Keratinocyte (primary cell): ENCODE data around the gene ARHGEF37. TPM values are rescaled to one million over a fixed set of nuclear protein-coding genes. Genes with fewer than 3 reads are reported as not detected.

Experiments
- DNase-seq: peaks from one replicate; pipeline ENCODE4 v3.0.0-alpha.2; 2011; ENCODE audit warnings: low read depth, missing footprints, low spot score
- FAIRE-seq: peaks from 2 replicates; lab custom pipeline; 2011; peaks lifted over from hg19 to GRCh38; lab: Jason Lieb, UNC
- H2AFZ ChIP-seq: 2 replicates; pipeline ENCODE4 v1.6.0; 2012; ENCODE audit warnings: low read length, control low read depth, inconsistent platforms; ENCODE audit not compliant: control insufficient read depth
- H3K27ac ChIP-seq: 2 replicates; pipeline ENCODE4 v1.5.1; 2011; ENCODE audit warnings: low read length; ENCODE audit not compliant: control insufficient read depth, insufficient read depth
- H3K27me3 ChIP-seq: 3 replicates; pipeline ENCODE4 v1.6.0; 2011; ENCODE audit warnings: low read length; ENCODE audit not compliant: control insufficient read depth, insufficient read depth; ENCODE audit errors: extremely low read depth
- H3K36me3 ChIP-seq, 2 experiments: 2 replicates in 1 of 2; 3 replicates in 1 of 2; pipeline ENCODE4 v1.5.1; 2011; ENCODE audit warnings: low read length in 2 of 2, mild to moderate bottlenecking in 1 of 2; ENCODE audit not compliant: control insufficient read depth in 2 of 2, insufficient read depth in 2 of 2; ENCODE audit errors: extremely low read depth in 1 of 2
- H3K4me1 ChIP-seq: 3 replicates; pipeline ENCODE4 v1.5.1; 2011; ENCODE audit warnings: low read length; ENCODE audit not compliant: control insufficient read depth, insufficient read depth; ENCODE audit errors: extremely low read depth
- H3K4me2 ChIP-seq: 3 replicates; pipeline ENCODE4 v1.6.0; 2011; ENCODE audit warnings: low read depth, low read length; ENCODE audit not compliant: control insufficient read depth, insufficient read depth; ENCODE audit errors: extremely low read depth
- H3K4me3 ChIP-seq, 3 experiments: fragments of 200-600 bp in 1 of 3; sonication (generic) in 1 of 3; 2 replicates in 2 of 3; 3 replicates in 1 of 3; pipeline ENCODE4 v1.5.1; 2011 to 2016; ENCODE audit warnings: low read length in 3 of 3, mild to moderate bottlenecking in 3 of 3, control low read depth in 2 of 3, inconsistent platforms in 1 of 3, low read depth in 1 of 3, mixed read lengths in 1 of 3, mixed run types in 1 of 3, moderate library complexity in 1 of 3; ENCODE audit not compliant: control insufficient read depth in 2 of 3, insufficient read depth in 2 of 3; ENCODE audit errors: extremely low read depth in 1 of 3
- H3K79me2 ChIP-seq: 2 replicates; pipeline ENCODE4 v1.6.0; 2012; ENCODE audit warnings: low read length; ENCODE audit not compliant: control insufficient read depth, insufficient read depth
- H3K9ac ChIP-seq: 3 replicates; pipeline ENCODE4 v1.6.0; 2011; ENCODE audit warnings: low read length; ENCODE audit not compliant: control insufficient read depth, insufficient read depth; ENCODE audit errors: extremely low read depth
- H3K9me1 ChIP-seq: 3 replicates; pipeline ENCODE4 v1.6.0; 2011; ENCODE audit warnings: low read length; ENCODE audit not compliant: control insufficient read depth, insufficient read depth; ENCODE audit errors: extremely low read depth
- H3K9me3 ChIP-seq: 2 replicates; pipeline ENCODE4 v1.5.1; 2012; ENCODE audit warnings: low read depth, low read length; ENCODE audit not compliant: control insufficient read depth
- H4K20me1 ChIP-seq: 3 replicates; pipeline ENCODE4 v1.6.0; 2011; ENCODE audit warnings: low read length; ENCODE audit not compliant: control insufficient read depth, insufficient read depth; ENCODE audit errors: extremely low read depth
- EZH2 ChIP-seq: IDR thresholded peaks from one replicate; pipeline ENCODE4 v1.6.1; 2012; ENCODE audit warnings: inconsistent platforms, mild to moderate bottlenecking, low read length, moderate library complexity
- dilution Hi-C: fragments of 300-500 bp; cut with MboI; formaldehyde crosslinking; loops from one replicate; pipeline ENCODE4 v1.7.0; 2020; ENCODE audit warnings: low sequenced_read_pairs; ENCODE audit not compliant: extremely low pct_ligation_motif_present
- polyA plus RNA-seq, 5 experiments: library from polyadenylated mRNA; depleted of rRNA in 3 of 5; stranded (reverse) in 3 of 5; stranded (forward) in 1 of 5; unstranded in 1 of 5; fragments of >200 nt; gene quantifications; 1 replicate in 1 of 5; 2 replicates in 3 of 5; 3 replicates in 1 of 5; pipeline versions ENCODE4 v1.2.1 to v1.2.3, GENCODE V29; 2011 to 2012; ENCODE audit warnings: missing spikeins in 2 of 5, low read depth in 1 of 5, low replicate concordance in 1 of 5
- TF ChIP-seq, protein P1 (sequence below), 3 experiments: IDR thresholded peaks in 1 of 3; conservative IDR thresholded peaks in 1 of 3; optimal IDR thresholded peaks in 1 of 3; 2 replicates in 2 of 3; 3 replicates in 1 of 3; pipeline versions ENCODE3 to v1.5.1; 2011; ENCODE audit warnings: low read length in 3 of 3, mild to moderate bottlenecking in 3 of 3, moderate library complexity in 2 of 3, control low read depth in 1 of 3, inconsistent platforms in 1 of 3; ENCODE audit not compliant: insufficient read depth in 2 of 3; ENCODE audit errors: extremely low read depth in 1 of 3

The ARHGEF37 gene
- polyA plus RNA-seq, 1 donor (not counting 4 experiments of a cell fraction or from before 2014, with no cell fraction given) = 8.7 TPM

GRCh38 chr5:149621415-149622098, 40.3 kb downstream of the ARHGEF37 start:
- TF ChIP-seq, protein P1, sequence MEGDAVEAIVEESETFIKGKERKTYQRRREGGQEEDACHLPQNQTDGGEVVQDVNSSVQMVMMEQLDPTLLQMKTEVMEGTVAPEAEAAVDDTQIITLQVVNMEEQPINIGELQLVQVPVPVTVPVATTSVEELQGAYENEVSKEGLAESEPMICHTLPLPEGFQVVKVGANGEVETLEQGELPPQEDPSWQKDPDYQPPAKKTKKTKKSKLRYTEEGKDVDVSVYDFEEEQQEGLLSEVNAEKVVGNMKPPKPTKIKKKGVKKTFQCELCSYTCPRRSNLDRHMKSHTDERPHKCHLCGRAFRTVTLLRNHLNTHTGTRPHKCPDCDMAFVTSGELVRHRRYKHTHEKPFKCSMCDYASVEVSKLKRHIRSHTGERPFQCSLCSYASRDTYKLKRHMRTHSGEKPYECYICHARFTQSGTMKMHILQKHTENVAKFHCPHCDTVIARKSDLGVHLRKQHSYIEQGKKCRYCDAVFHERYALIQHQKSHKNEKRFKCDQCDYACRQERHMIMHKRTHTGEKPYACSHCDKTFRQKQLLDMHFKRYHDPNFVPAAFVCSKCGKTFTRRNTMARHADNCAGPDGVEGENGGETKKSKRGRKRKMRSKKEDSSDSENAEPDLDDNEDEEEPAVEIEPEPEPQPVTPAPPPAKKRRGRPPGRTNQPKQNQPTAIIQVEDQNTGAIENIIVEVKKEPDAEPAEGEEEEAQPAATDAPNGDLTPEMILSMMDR (optimal IDR thresholded peaks at IDR 0.05 in 1 of 3, IDR thresholded peaks at IDR 0.05 in 1 of 3, conservative IDR thresholded peaks at IDR 0.05 in 1 of 3; ENCODE audit: extremely low read depth in 1 of 3, insufficient read depth in 2 of 3, low read length in 3 of 3) = no peak
- no peak for TF ChIP-seq EZH2
- Histone ChIP-seq H3K79me2 (no peaks in the 10 kb centered on the region), H3K36me3 (peaks cover 0 to 22% of the 10 kb centered on the region in 2 experiments), H4K20me1 (no peaks in the 10 kb centered on the region), H2AFZ (no peak overlapping the region), H3K4me1 (peaks cover 20% of the 10 kb centered on the region), H3K4me2 (no peak overlapping the region), H3K9ac (no peak overlapping the region), H3K4me3 (no peak overlapping the region), H3K27ac (no peak overlapping the region), H3K9me1 (no peaks in the 10 kb centered on the region), H3K27me3 (no peaks in the 10 kb centered on the region), H3K9me3 (no peaks in the 10 kb centered on the region)
- FAIRE-seq = no peak
- DNase-seq = no peak
- dilution Hi-C loops = no loop called here

DNA sequence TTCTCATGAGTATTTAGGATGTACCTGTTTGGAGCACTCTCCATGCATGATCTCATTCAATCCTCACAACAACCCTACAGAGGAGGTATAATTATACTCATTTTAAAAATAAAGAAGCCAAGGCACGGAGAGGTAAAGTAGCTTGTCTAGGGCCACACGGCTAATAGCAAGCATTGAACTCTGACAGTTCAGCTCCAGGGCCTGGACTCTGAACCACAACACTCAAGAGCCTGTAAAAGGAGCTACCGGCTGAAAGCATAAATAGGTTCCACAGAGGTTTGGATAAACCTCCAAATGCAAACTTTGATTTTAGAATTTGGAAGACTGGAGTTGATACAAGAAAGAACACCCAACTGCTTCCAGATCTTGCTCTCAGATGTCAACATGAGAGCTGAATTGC, 41.2 kb downstream of the ARHGEF37 start:
- TF ChIP-seq, protein P1 (optimal IDR thresholded peaks at IDR 0.05 in 1 of 3, IDR thresholded peaks at IDR 0.05 in 1 of 3, conservative IDR thresholded peaks at IDR 0.05 in 1 of 3; ENCODE audit: extremely low read depth in 1 of 3, insufficient read depth in 2 of 3, low read length in 3 of 3) = no peak
- TF ChIP-seq EZH2 = no peak
- FAIRE-seq = no peak
- Histone ChIP-seq H3K9ac (no peak overlapping the region), H3K4me3 (no peak overlapping the region), H3K4me2 (no peak overlapping the region), H3K27me3 (no peaks in the 10 kb centered on the region), H3K4me1 (peaks cover 20% of the 10 kb centered on the region), H3K9me3 (no peaks in the 10 kb centered on the region), H3K79me2 (no peaks in the 10 kb centered on the region), H3K9me1 (no peaks in the 10 kb centered on the region), H4K20me1 (no peaks in the 10 kb centered on the region), H3K36me3 (peaks cover 0 to 23% of the 10 kb centered on the region in 2 experiments), H2AFZ (no peak overlapping the region), H3K27ac (no peak overlapping the region)
- no peak for DNase-seq
- dilution Hi-C loops = no loop called here
